CD14-positive monocyte (primary cell): ENCODE data around the gene ZNF407. TPM values are rescaled to one million over a fixed set of nuclear protein-coding genes. Genes with fewer than 3 reads are reported as not detected.

ENCODE experiments used
- DNase-seq, 3 donors: peaks; one replicate each; pipeline ENCODE4 v3.0.0-alpha.2; 2011 to 2022
- H2AFZ ChIP-seq: 2 replicates; pipeline ENCODE4 v1.6.0; 2012; ENCODE audit warnings: mild to moderate bottlenecking, low read depth, low read length, inconsistent platforms; ENCODE audit not compliant: insufficient read depth, poor library complexity, severe bottlenecking
- H3K27ac ChIP-seq, 2 donors: 1 replicate in 1 of 2; 2 replicates in 1 of 2; pipeline ENCODE4 v1.5.1; 2012 to 2013; ENCODE audit warnings: low read length in 2 of 2, control low read depth in 1 of 2, inconsistent platforms in 1 of 2, low read depth in 1 of 2, mild to moderate bottlenecking in 1 of 2
- H3K27me3 ChIP-seq, 2 donors: one replicate each; pipeline versions ENCODE4 v1.6.0 to v1.6.1; 2011 to 2013; ENCODE audit warnings: low read length in 2 of 2; ENCODE audit not compliant: control insufficient read depth in 2 of 2, insufficient read depth in 2 of 2
- H3K36me3 ChIP-seq, 2 donors: replicated peaks in 1 of 2; 1 replicate in 1 of 2; 2 replicates in 1 of 2; pipeline versions ENCODE4 v1.5.1 to v1.6.1; 2012 to 2013; ENCODE audit warnings: low read length in 2 of 2, control low read depth in 1 of 2, inconsistent platforms in 1 of 2, mild to moderate bottlenecking in 1 of 2; ENCODE audit not compliant: insufficient read depth in 2 of 2, control insufficient read depth in 1 of 2
- H3K4me1 ChIP-seq, 2 donors: 1 replicate in 1 of 2; 2 replicates in 1 of 2; pipeline versions ENCODE4 v1.5.1 to v1.6.1; 2012 to 2013; ENCODE audit warnings: low read length in 2 of 2, control low read depth in 1 of 2, inconsistent platforms in 1 of 2, mild to moderate bottlenecking in 1 of 2, moderate library complexity in 1 of 2; ENCODE audit not compliant: insufficient read depth in 2 of 2, control insufficient read depth in 1 of 2
- H3K4me2 ChIP-seq: replicated peaks from 2 replicates; pipeline ENCODE3; 2012; ENCODE audit warnings: low read length, moderate library complexity, mild to moderate bottlenecking; ENCODE audit not compliant: poor library complexity, severe bottlenecking; ENCODE audit errors: extremely low read depth
- H3K4me3 ChIP-seq, 3 experiments: fragments of 200-600 bp in 1 of 3; sonication (generic) in 1 of 3; replicated peaks in 1 of 3; 1 replicate in 2 of 3; 2 replicates in 1 of 3; pipeline ENCODE4 v1.5.1; 2011 to 2013; ENCODE audit warnings: low read length in 3 of 3, mild to moderate bottlenecking in 3 of 3, control low read depth in 2 of 3, low read depth in 2 of 3, inconsistent platforms in 1 of 3, moderate library complexity in 1 of 3
- H3K79me2 ChIP-seq: 2 replicates; pipeline ENCODE4 v1.6.0; 2012; ENCODE audit warnings: mild to moderate bottlenecking, control low read depth, inconsistent platforms, low read length, moderate library complexity; ENCODE audit not compliant: insufficient read depth
- H3K9ac ChIP-seq: 2 replicates; pipeline ENCODE4 v1.6.0; 2017; ENCODE audit warnings: low read length, mild to moderate bottlenecking; ENCODE audit not compliant: insufficient read depth, poor library complexity, severe bottlenecking
- H3K9me3 ChIP-seq, 2 donors: replicated peaks in 1 of 2; 1 replicate in 1 of 2; 2 replicates in 1 of 2; pipeline versions ENCODE4 v1.5.1 to v1.6.1; 2012 to 2013; ENCODE audit warnings: low read length in 2 of 2, control low read depth in 1 of 2; ENCODE audit not compliant: control insufficient read depth in 1 of 2, insufficient read depth in 1 of 2
- H4K20me1 ChIP-seq: 2 replicates; pipeline ENCODE4 v1.6.0; 2012; ENCODE audit warnings: mild to moderate bottlenecking, low read length, control low read depth, moderate library complexity; ENCODE audit not compliant: insufficient read depth
- H3K27ac Mint-ChIP-seq, 7 donors: one replicate each; pipeline ENCODE4 v1.8.0; 2020; ENCODE audit warnings: mild to moderate bottlenecking in 7 of 7, mixed read lengths in 7 of 7, moderate library complexity in 6 of 7, inconsistent platforms in 2 of 7
- H3K27me3 Mint-ChIP-seq, 3 donors: one replicate each; pipeline ENCODE4 v1.8.0; 2021 to 2022; ENCODE audit warnings: low read depth in 3 of 3, mild to moderate bottlenecking in 3 of 3, mixed read lengths in 3 of 3, moderate library complexity in 3 of 3, inconsistent platforms in 1 of 3
- H3K36me3 Mint-ChIP-seq, 2 donors: one replicate each; pipeline ENCODE4 v1.8.0; 2020; ENCODE audit warnings: mixed read lengths in 2 of 2, inconsistent platforms in 1 of 2, mild to moderate bottlenecking in 1 of 2
- H3K4me1 Mint-ChIP-seq: one replicate; pipeline ENCODE4 v1.8.0; 2020; ENCODE audit warnings: mild to moderate bottlenecking, mixed read lengths
- H3K4me3 Mint-ChIP-seq, 2 donors: one replicate each; pipeline ENCODE4 v1.8.0; 2020; ENCODE audit warnings: mild to moderate bottlenecking in 2 of 2, mixed read lengths in 2 of 2, moderate library complexity in 1 of 2
- H3K9me3 Mint-ChIP-seq, 7 donors: one replicate each; pipeline ENCODE4 v1.8.0; 2020 to 2022; ENCODE audit warnings: mixed read lengths in 7 of 7, mild to moderate bottlenecking in 6 of 7, moderate library complexity in 6 of 7, inconsistent platforms in 2 of 7
- WGBS: methylation state at CpG from one replicate; pipeline ENCODE4 v1.1.5; 2013; ENCODE audit warnings: missing lambda C conversion rate; ENCODE audit not compliant: insufficient coverage; 5-methylcytosine and 5-hydroxymethylcytosine counted together
- intact Hi-C, 2 donors: fragments of 100-400 bp; cut with micrococcal nuclease; formaldehyde crosslinking; loops; one replicate each; pipeline versions ENCODE4 v1.15.0 to v1.15.1; 2023
- polyA plus RNA-seq, 3 donors: library from polyadenylated mRNA; depleted of rRNA in 1 of 3; unstranded in 2 of 3; stranded (reverse) in 1 of 3; fragments of 300-500 nt in 2 of 3; fragments of >200 nt in 1 of 3; fragmentation: Illumina TruSeq in 2 of 3; gene quantifications; 1 replicate in 2 of 3; 2 replicates in 1 of 3; pipeline ENCODE4 v1.2.3, GENCODE V29; 2012 to 2021
- TF ChIP-seq, protein P1 (sequence below): fragments of 200-600 bp; IDR thresholded peaks from one replicate; pipeline ENCODE4 v1.8.0; 2022; ENCODE audit warnings: antibody characterized with exemption, mild to moderate bottlenecking

The ZNF407 gene
- polyA plus RNA-seq, 3 donors = 1.3 to 3.6 (median 1.6) TPM

DNA sequence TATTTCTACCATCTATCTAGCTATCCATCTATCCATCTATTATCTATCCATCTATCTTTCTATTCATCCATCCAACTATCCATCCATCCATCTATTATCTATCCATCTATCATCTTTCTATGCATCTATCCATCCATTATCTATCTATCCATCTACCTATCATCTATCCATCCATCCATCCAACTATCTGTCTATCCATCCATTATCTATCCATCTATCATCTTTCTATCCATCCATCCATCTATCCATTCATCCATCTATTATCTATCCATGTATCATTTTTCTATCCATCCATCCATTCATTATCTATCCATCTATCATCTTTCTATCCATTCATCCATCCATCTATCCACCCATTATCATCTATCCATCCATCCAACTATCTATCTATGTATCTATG, 24.6 kb upstream of the ZNF407 start:
- H4K20me1 ChIP-seq = no peaks in the 10 kb centered on the region
- H3K9me3 Mint-ChIP-seq = peaks cover 0 to 1% (median 0%) of the 10 kb centered on the region in 7 donors
- H3K9ac ChIP-seq = no peak overlapping the region
- no peaks in the 10 kb centered on the region for H3K36me3 ChIP-seq
- H3K79me2 ChIP-seq = no peaks in the 10 kb centered on the region
- no peak overlapping the region for H3K27ac Mint-ChIP-seq
- no peak for DNase-seq
- peaks cover 1 to 11% (median 8%) of the 10 kb centered on the region in 3 donors for H3K27me3 Mint-ChIP-seq
- H3K4me2 ChIP-seq = no peak overlapping the region
- peaks cover 16% of the 10 kb centered on the region for H3K4me1 Mint-ChIP-seq
- intact Hi-C loops = no loop called here
- H3K4me3 ChIP-seq = no peak overlapping the region
- peaks cover 6 to 8% of the 10 kb centered on the region in 2 donors for H3K4me1 ChIP-seq
- no peak overlapping the region for H3K4me3 Mint-ChIP-seq
- H2AFZ ChIP-seq = no peak overlapping the region
- H3K9me3 ChIP-seq = no peaks in the 10 kb centered on the region
- peaks cover 5% of the 10 kb centered on the region in 2 donors for H3K27me3 ChIP-seq
- TF ChIP-seq, protein P1, sequence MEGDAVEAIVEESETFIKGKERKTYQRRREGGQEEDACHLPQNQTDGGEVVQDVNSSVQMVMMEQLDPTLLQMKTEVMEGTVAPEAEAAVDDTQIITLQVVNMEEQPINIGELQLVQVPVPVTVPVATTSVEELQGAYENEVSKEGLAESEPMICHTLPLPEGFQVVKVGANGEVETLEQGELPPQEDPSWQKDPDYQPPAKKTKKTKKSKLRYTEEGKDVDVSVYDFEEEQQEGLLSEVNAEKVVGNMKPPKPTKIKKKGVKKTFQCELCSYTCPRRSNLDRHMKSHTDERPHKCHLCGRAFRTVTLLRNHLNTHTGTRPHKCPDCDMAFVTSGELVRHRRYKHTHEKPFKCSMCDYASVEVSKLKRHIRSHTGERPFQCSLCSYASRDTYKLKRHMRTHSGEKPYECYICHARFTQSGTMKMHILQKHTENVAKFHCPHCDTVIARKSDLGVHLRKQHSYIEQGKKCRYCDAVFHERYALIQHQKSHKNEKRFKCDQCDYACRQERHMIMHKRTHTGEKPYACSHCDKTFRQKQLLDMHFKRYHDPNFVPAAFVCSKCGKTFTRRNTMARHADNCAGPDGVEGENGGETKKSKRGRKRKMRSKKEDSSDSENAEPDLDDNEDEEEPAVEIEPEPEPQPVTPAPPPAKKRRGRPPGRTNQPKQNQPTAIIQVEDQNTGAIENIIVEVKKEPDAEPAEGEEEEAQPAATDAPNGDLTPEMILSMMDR = peak; percentile 18
- no peak overlapping the region for H3K27ac ChIP-seq
- H3K36me3 Mint-ChIP-seq = no peaks in the 10 kb centered on the region

DNA sequence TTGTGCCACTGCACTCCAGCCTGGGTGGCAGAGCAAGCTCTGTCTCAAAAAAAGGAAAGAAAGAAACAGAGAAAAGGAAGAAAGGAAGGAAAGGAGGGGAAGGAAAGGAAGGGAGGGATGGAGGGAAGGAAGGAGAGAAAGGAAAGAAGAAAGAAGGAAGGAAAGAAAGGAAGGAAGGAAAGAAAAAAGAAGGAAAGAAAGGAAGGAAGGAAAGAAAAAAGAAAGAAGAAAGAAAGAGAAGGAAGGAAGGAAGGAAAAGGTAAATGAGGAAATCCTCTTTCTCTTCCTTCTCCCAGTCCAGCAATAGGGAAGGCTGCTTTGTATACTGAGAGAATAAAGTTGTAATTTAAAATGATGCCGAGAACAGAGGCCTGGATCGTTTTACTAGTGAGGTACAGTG, 22.8 kb upstream of the ZNF407 start:
- no peak overlapping the region for H3K4me3 ChIP-seq
- no CpG with 5 or more reads among the region's 2 CpGs for WGBS
- intact Hi-C loops = no loop called here

More for the DNA sequence above, 22.8 kb upstream of the ZNF407 start:
- no peak overlapping the region for H3K27ac ChIP-seq
- H3K27me3 ChIP-seq = peaks cover 0 to 3% of the 10 kb centered on the region in 2 donors
- TF ChIP-seq, protein P1 = no peak
- H3K36me3 ChIP-seq = no peaks in the 10 kb centered on the region
- no peaks in the 10 kb centered on the region for H4K20me1 ChIP-seq
- Mint-ChIP-seq H3K4me3 (no peak overlapping the region), H3K27ac (peak overlapping the region in 2 of 7 donors; percentile 63 to 66), H3K4me1 (peaks cover 8% of the 10 kb centered on the region), H3K36me3 (no peaks in the 10 kb centered on the region), H3K9me3 (peaks cover 0 to 1% (median 0%) of the 10 kb centered on the region in 7 donors), H3K27me3 (peaks cover 5 to 9% (median 7%) of the 10 kb centered on the region in 3 donors)
- no peak overlapping the region for H2AFZ ChIP-seq
- H3K4me1 ChIP-seq = no peaks in the 10 kb centered on the region
- H3K4me2 ChIP-seq = no peak overlapping the region
- no peak for DNase-seq
- H3K9ac ChIP-seq = no peak overlapping the region
- H3K9me3 ChIP-seq = no peaks in the 10 kb centered on the region
- no peaks in the 10 kb centered on the region for H3K79me2 ChIP-seq
